GM21576 (cell line): ENCODE data around the gene PARL.
"Not testable (repeated sequence)": the region's sequence is repeated elsewhere in the genome, so short reads cannot be mapped to it uniquely, and the experiment has no call there.

Experiments used
- ATAC-seq: cut with Tn5 transposase; IDR thresholded peaks from one replicate; pipeline ENCODE4 v1.9.1; 2021; ENCODE audit warnings: mild to moderate bottlenecking, moderate library complexity; ENCODE audit not compliant: unreplicated experiment

Gene PARL

GRCh38 chr3:183904833-183905780 lies 20.4 kb upstream of the PARL start:
- ATAC-seq, result no peak

GRCh38 chr3:183898028-183898431 lies 13.3 kb upstream of the PARL start:
- ATAC-seq, result no peak

- no peak for ATAC-seq
Observed at GRCh38 chr3:183897606-183898005, 12.9 kb upstream of the PARL start.

- no peak for ATAC-seq
Observed at GRCh38 chr3:183896610-183897009, 11.9 kb upstream of the PARL start.

- no peak for ATAC-seq
Observed at GRCh38 chr3:183896184-183896583, 11.5 kb upstream of the PARL start.

GRCh38 chr3:183895774-183896173 lies 11.1 kb upstream of the PARL start:
- ATAC-seq, result no peak

GRCh38 chr3:183895296-183895695 lies 10.6 kb upstream of the PARL start:
- ATAC-seq, result no peak

- ATAC-seq, result no peak
Observed at GRCh38 chr3:183892610-183893214, 8.0 kb upstream of the PARL start.

- ATAC-seq, result no peak
Observed at GRCh38 chr3:183885766-183886165, 1.1 kb upstream of the PARL start.

- no peak for ATAC-seq
Observed at GRCh38 chr3:183884097-183884426, 618 bp downstream of the PARL start.

GRCh38 chr3:183883291-183884096 lies 1.2 kb downstream of the PARL start:
- no peak for ATAC-seq

GRCh38 chr3:183880121-183880520 lies 4.6 kb downstream of the PARL start:
- ATAC-seq, result no peak

GRCh38 chr3:183879243-183879642 lies 5.4 kb downstream of the PARL start:
- ATAC-seq, result no peak

- no peak for ATAC-seq
Observed at GRCh38 chr3:183878071-183878470, 6.6 kb downstream of the PARL start.

- ATAC-seq, result not testable (repeated sequence)
Observed at GRCh38 chr3:183877227-183877626, 7.5 kb downstream of the PARL start.

GRCh38 chr3:183875411-183875810 lies 9.3 kb downstream of the PARL start:
- no peak for ATAC-seq

GRCh38 chr3:183873914-183874313 lies 10.8 kb downstream of the PARL start:
- ATAC-seq, result no peak

- no peak for ATAC-seq
Observed at GRCh38 chr3:183871541-183871940, 13.1 kb downstream of the PARL start.

- ATAC-seq, result no peak
Observed at GRCh38 chr3:183870563-183870962, 14.1 kb downstream of the PARL start.

GRCh38 chr3:183868796-183869195 lies 15.9 kb downstream of the PARL start:
- no peak for ATAC-seq

- ATAC-seq, result no peak
Observed at GRCh38 chr3:183862610-183863009, 22.1 kb downstream of the PARL start.

- ATAC-seq, result no peak
Observed at GRCh38 chr3:183857863-183858262, 26.8 kb downstream of the PARL start.
